Measurements from ENCODE around the gene ZYX.
"Not testable (repeated sequence)": the region's sequence is repeated elsewhere in the genome, so short reads cannot be mapped to it uniquely, and the experiment has no call there.

The ZYX gene

GRCh38 chr7:143416565-143417149 is 35.5 kb downstream of the ZYX start:
- Histone ChIP-seq H3K27me3 (ENCODE audit: low read depth, low read length) (no peaks in the 10 kb centered on the region), H3K36me3 (ENCODE audit: control insufficient read depth in 1 of 2, insufficient read depth in 2 of 2, low read length in 2 of 2) (no peaks in the 10 kb centered on the region), H3K27ac (ENCODE audit: low read length) (no peak overlapping the region), H3K4me3 (ENCODE audit: low read depth in 1 of 2, low read length in 2 of 2) (no peak overlapping the region), H3K4me1 (ENCODE audit: control insufficient read depth in 1 of 2, insufficient read depth in 2 of 2, low read length in 2 of 2) (no peaks in the 10 kb centered on the region), H3K9me3 (ENCODE audit: control insufficient read depth in 1 of 2, low read length in 2 of 2) (no peaks in the 10 kb centered on the region)

- Histone ChIP-seq H3K9me3 (ENCODE audit: control insufficient read depth in 1 of 2, low read length in 2 of 2) (no peaks in the 10 kb centered on the region), H3K4me1 (ENCODE audit: control insufficient read depth in 1 of 2, insufficient read depth in 2 of 2, low read length in 2 of 2) (no peaks in the 10 kb centered on the region), H3K36me3 (ENCODE audit: control insufficient read depth in 1 of 2, insufficient read depth in 2 of 2, low read length in 2 of 2) (no peaks in the 10 kb centered on the region), H3K27ac (ENCODE audit: low read length) (no peak overlapping the region), H3K4me3 (ENCODE audit: low read depth in 1 of 2, low read length in 2 of 2) (no peak overlapping the region), H3K27me3 (ENCODE audit: low read depth, low read length) (no peaks in the 10 kb centered on the region)
Observed at GRCh38 chr7:143417734-143418383, 36.7 kb downstream of the ZYX start.

- Histone ChIP-seq H3K36me3 (ENCODE audit: control insufficient read depth in 1 of 2, insufficient read depth in 2 of 2, low read length in 2 of 2) (no peaks in the 10 kb centered on the region), H3K9me3 (ENCODE audit: control insufficient read depth in 1 of 2, low read length in 2 of 2) (no peaks in the 10 kb centered on the region)
Observed at GRCh38 chr7:143418681-143419458, 37.7 kb downstream of the ZYX start.

GRCh38 chr7:143419880-143420279 is 38.7 kb downstream of the ZYX start:
- no peaks in the 10 kb centered on the region for H3K9me3 ChIP-seq (ENCODE audit: control insufficient read depth in 1 of 2, low read length in 2 of 2)

More at GRCh38 chr7:143418681-143419458, 37.7 kb downstream of the ZYX start:
- no peak overlapping the region for H3K27ac ChIP-seq (ENCODE audit: low read length)
- H3K27me3 ChIP-seq (ENCODE audit: low read depth, low read length) = no peaks in the 10 kb centered on the region
- H3K4me1 ChIP-seq (ENCODE audit: control insufficient read depth in 1 of 2, insufficient read depth in 2 of 2, low read length in 2 of 2) = no peaks in the 10 kb centered on the region
- H3K4me3 ChIP-seq (ENCODE audit: low read depth in 1 of 2, low read length in 2 of 2) = no peak overlapping the region

GRCh38 chr7:143420624-143421023 is 39.5 kb downstream of the ZYX start:
- H3K27me3 ChIP-seq (ENCODE audit: low read depth, low read length) = not testable (repeated sequence)

More at GRCh38 chr7:143419880-143420279, 38.7 kb downstream of the ZYX start:
- Histone ChIP-seq H3K4me1 (ENCODE audit: control insufficient read depth in 1 of 2, insufficient read depth in 2 of 2, low read length in 2 of 2) (no peaks in the 10 kb centered on the region), H3K27me3 (ENCODE audit: low read depth, low read length) (no peaks in the 10 kb centered on the region), H3K4me3 (ENCODE audit: low read depth in 1 of 2, low read length in 2 of 2) (no peak overlapping the region), H3K36me3 (ENCODE audit: control insufficient read depth in 1 of 2, insufficient read depth in 2 of 2, low read length in 2 of 2) (no peaks in the 10 kb centered on the region), H3K27ac (ENCODE audit: low read length) (no peak overlapping the region)

GRCh38 chr7:143422033-143422432 is 40.9 kb downstream of the ZYX start:
- Histone ChIP-seq H3K4me1 (ENCODE audit: control insufficient read depth in 1 of 2, insufficient read depth in 2 of 2, low read length in 2 of 2) (no peaks in the 10 kb centered on the region), H3K9me3 (ENCODE audit: control insufficient read depth in 1 of 2, low read length in 2 of 2) (no peaks in the 10 kb centered on the region), H3K27ac (ENCODE audit: low read length) (no peak overlapping the region), H3K27me3 (ENCODE audit: low read depth, low read length) (no peaks in the 10 kb centered on the region), H3K36me3 (ENCODE audit: control insufficient read depth in 1 of 2, insufficient read depth in 2 of 2, low read length in 2 of 2) (no peaks in the 10 kb centered on the region), H3K4me3 (ENCODE audit: low read depth in 1 of 2, low read length in 2 of 2) (no peak overlapping the region)

More at GRCh38 chr7:143420624-143421023, 39.5 kb downstream of the ZYX start:
- H3K9me3 ChIP-seq (ENCODE audit: control insufficient read depth in 1 of 2, low read length in 2 of 2); H3K4me1 ChIP-seq (ENCODE audit: control insufficient read depth in 1 of 2, insufficient read depth in 2 of 2, low read length in 2 of 2); H3K4me3 ChIP-seq (ENCODE audit: low read depth in 1 of 2, low read length in 2 of 2); H3K27ac ChIP-seq (ENCODE audit: low read length); H3K36me3 ChIP-seq (ENCODE audit: control insufficient read depth in 1 of 2, insufficient read depth in 2 of 2, low read length in 2 of 2): not testable (repeated sequence)

- H3K27ac ChIP-seq (ENCODE audit: low read length); H3K4me1 ChIP-seq (ENCODE audit: control insufficient read depth in 1 of 2, insufficient read depth in 2 of 2, low read length in 2 of 2); H3K36me3 ChIP-seq (ENCODE audit: control insufficient read depth in 1 of 2, insufficient read depth in 2 of 2, low read length in 2 of 2); H3K27me3 ChIP-seq (ENCODE audit: low read depth, low read length); H3K4me3 ChIP-seq (ENCODE audit: low read depth in 1 of 2, low read length in 2 of 2); H3K9me3 ChIP-seq (ENCODE audit: control insufficient read depth in 1 of 2, low read length in 2 of 2): not testable (repeated sequence)
Observed at GRCh38 chr7:143424476-143424875, 43.3 kb downstream of the ZYX start.

GRCh38 chr7:143426479-143427142 is 45.5 kb downstream of the ZYX start:
- no peak overlapping the region for H3K4me3 ChIP-seq (ENCODE audit: low read depth in 1 of 2, low read length in 2 of 2)
- H3K36me3 ChIP-seq (ENCODE audit: control insufficient read depth in 1 of 2, insufficient read depth in 2 of 2, low read length in 2 of 2) = no peaks in the 10 kb centered on the region
- H3K27ac ChIP-seq (ENCODE audit: low read length) = no peak overlapping the region
- H3K27me3 ChIP-seq (ENCODE audit: low read depth, low read length) = no peaks in the 10 kb centered on the region
- no peaks in the 10 kb centered on the region for H3K9me3 ChIP-seq (ENCODE audit: control insufficient read depth in 1 of 2, low read length in 2 of 2)
- H3K4me1 ChIP-seq (ENCODE audit: control insufficient read depth in 1 of 2, insufficient read depth in 2 of 2, low read length in 2 of 2) = no peaks in the 10 kb centered on the region

GRCh38 chr7:143429770-143430698 is 48.9 kb downstream of the ZYX start:
- Histone ChIP-seq H3K4me3 (ENCODE audit: low read depth in 1 of 2, low read length in 2 of 2) (no peak overlapping the region), H3K27ac (ENCODE audit: low read length) (no peak overlapping the region), H3K36me3 (ENCODE audit: control insufficient read depth in 1 of 2, insufficient read depth in 2 of 2, low read length in 2 of 2) (no peaks in the 10 kb centered on the region), H3K27me3 (ENCODE audit: low read depth, low read length) (no peaks in the 10 kb centered on the region), H3K4me1 (ENCODE audit: control insufficient read depth in 1 of 2, insufficient read depth in 2 of 2, low read length in 2 of 2) (no peaks in the 10 kb centered on the region), H3K9me3 (ENCODE audit: control insufficient read depth in 1 of 2, low read length in 2 of 2) (no peaks in the 10 kb centered on the region)

GRCh38 chr7:143431109-143431508 is 50.0 kb downstream of the ZYX start:
- H3K9me3 ChIP-seq (ENCODE audit: control insufficient read depth in 1 of 2, low read length in 2 of 2) = no peaks in the 10 kb centered on the region
- no peaks in the 10 kb centered on the region for H3K27me3 ChIP-seq (ENCODE audit: low read depth, low read length)
- H3K4me3 ChIP-seq (ENCODE audit: low read depth in 1 of 2, low read length in 2 of 2) = no peak overlapping the region
- H3K4me1 ChIP-seq (ENCODE audit: control insufficient read depth in 1 of 2, insufficient read depth in 2 of 2, low read length in 2 of 2) = no peaks in the 10 kb centered on the region
- no peaks in the 10 kb centered on the region for H3K36me3 ChIP-seq (ENCODE audit: control insufficient read depth in 1 of 2, insufficient read depth in 2 of 2, low read length in 2 of 2)
- H3K27ac ChIP-seq (ENCODE audit: low read length) = no peak overlapping the region

All from muscle layer of duodenum (tissue), 2 donors.